ENCODE results near the gene C15orf39.
A peak's percentile ranks its signal among the peaks of the same experiment; 100 is the strongest.

Gene C15orf39

DNA sequence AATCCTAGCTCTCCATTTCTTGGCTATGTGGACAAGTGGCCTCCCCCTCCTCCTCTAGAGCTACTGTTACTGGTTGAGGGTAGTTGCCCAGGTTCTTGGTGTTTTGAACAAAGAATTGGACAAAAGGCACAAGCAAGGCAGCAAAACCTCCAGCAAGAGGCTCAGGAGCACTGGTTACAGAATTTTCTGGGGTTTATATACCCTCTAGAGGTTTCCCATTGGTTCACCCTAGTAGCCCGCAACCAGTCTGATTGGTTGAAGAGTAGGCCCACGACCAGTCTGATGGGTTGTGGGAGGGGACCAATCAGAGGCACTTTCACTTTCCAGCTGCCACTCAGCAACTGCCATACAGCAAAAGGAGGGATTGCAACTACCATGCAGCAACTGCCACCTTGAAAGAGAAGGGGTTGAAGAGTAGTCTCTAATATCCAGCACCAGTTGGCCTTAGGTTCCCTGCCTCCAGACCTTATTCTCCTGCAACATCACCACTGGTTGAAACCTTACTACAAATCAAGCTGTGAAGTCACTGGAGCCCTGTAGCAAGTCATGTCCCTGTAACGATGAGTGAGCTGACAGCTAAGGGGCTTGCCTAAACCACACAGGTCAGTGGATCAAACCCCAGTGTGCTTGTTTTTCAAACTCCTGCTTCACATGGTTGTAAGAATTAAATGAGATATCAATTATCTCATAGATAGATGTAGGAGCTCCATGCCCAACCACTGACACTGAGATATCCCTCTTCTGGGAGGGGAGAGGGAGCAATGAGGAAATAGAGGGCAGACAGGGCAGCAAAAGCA lies 2.9 kb upstream of the C15orf39 start:
- no peak for DNase-seq

GRCh38 chr15:75199357-75199940 lies 2.2 kb upstream of the C15orf39 start:
- DNase-seq, result no peak

- DNase-seq, result no peak
Measured at GRCh38 chr15:75200391-75200764, 1.3 kb upstream of the C15orf39 start.

- DNase-seq, result peak; percentile 39
Measured at GRCh38 chr15:75200765-75201615, 692 bp upstream of the C15orf39 start.

DNA sequence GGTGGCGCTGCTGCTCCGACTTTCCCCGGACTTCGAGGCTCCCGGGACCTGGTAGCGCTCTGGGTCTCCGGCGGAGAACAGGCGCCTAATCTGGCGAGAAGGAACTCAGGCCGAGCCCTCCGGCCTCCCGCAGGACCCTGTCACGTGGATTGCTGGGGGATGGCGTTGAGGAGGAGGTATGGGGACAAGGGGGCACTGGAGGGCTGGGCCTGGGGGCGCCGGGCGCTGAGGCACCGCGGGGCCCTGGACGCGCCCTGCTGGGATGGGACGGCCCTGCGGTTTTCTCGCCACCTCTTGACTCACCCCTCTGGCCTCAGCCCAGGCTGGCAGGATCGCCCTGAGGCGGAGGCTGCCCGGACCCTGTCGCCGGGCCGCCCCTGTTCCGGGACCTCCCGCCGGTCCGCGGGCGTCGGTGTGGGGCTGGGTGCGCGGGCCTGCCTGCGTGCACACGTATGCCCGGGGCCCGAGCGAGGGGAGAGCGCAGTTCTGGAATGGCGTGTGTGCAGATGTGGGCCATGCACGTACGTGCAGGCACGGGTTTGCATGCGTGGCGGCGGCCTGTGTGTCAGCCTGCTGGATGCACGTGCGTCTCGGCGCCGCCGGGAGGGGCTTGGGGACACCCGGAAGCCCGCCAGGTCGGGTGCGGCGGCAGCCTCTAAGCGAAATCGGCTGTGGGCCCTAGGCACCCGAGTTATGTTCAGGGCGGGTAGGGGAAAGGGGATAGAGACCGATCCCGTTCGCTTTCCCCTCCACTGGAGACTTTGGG lies 752 bp downstream of the C15orf39 start:
- DNase-seq, result peak; percentile 0

- DNase-seq, result no peak
Measured at GRCh38 chr15:75203017-75203907, 1.6 kb downstream of the C15orf39 start.

- no peak for DNase-seq
Measured at GRCh38 chr15:75203908-75204263, 2.2 kb downstream of the C15orf39 start.

GRCh38 chr15:75204340-75205063 lies 2.8 kb downstream of the C15orf39 start:
- DNase-seq, result peak; percentile 29

- no peak for DNase-seq
Measured at GRCh38 chr15:75205064-75205395, 3.3 kb downstream of the C15orf39 start.

DNA sequence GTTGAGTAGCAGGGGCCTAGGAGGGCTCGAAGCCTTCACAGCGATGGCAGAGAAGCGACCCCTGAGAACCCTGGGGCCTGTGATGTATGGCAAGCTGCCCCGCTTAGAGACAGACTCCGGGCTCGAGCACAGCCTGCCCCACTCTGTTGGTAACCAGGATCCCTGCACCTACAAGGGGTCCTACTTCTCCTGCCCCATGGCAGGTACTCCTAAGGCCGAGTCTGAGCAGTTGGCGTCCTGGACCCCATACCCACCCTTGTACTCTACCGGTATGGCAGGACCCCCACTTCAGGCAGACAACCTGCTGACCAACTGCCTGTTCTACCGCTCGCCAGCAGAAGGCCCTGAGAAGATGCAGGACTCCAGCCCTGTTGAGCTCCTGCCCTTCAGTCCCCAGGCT lies 4.3 kb downstream of the C15orf39 start:
- no peak for DNase-seq

- DNase-seq, result no peak
Measured at GRCh38 chr15:75206803-75207617, 5.3 kb downstream of the C15orf39 start.

GRCh38 chr15:75207618-75208500 lies 6.2 kb downstream of the C15orf39 start:
- DNase-seq, result no peak

- DNase-seq, result no peak
Measured at GRCh38 chr15:75208501-75209288, 7.0 kb downstream of the C15orf39 start.

- DNase-seq, result no peak
Measured at GRCh38 chr15:75209289-75209676, 7.6 kb downstream of the C15orf39 start.

- no peak for DNase-seq
Measured at GRCh38 chr15:75210811-75211230, 9.1 kb downstream of the C15orf39 start.

- DNase-seq, result no peak
Measured at GRCh38 chr15:75211436-75212199, 9.9 kb downstream of the C15orf39 start.

- DNase-seq, result no peak
Measured at GRCh38 chr15:75212200-75212858, 10.6 kb downstream of the C15orf39 start.
